DOHH2 (cell line): Measurements from ENCODE around the gene APBA2.

Experiments
- EZH2phosphoT487 ChIP-seq: fragments of 200-600 bp; sonication (generic); IDR thresholded peaks from 2 replicates; pipeline ENCODE4 v1.6.1; 2017; ENCODE audit warnings: borderline replicate concordance, mild to moderate bottlenecking, antibody characterized with exemption, low read length, moderate library complexity, mixed read lengths
- TF ChIP-seq, protein P1 (sequence below): fragments of 200-600 bp; sonication (generic); IDR thresholded peaks from one replicate; pipeline ENCODE4 v1.5.1; 2014; ENCODE audit warnings: antibody characterized with exemption, mild to moderate bottlenecking, low read depth, low read length; ENCODE audit not compliant: poor library complexity, severe bottlenecking

DNA sequence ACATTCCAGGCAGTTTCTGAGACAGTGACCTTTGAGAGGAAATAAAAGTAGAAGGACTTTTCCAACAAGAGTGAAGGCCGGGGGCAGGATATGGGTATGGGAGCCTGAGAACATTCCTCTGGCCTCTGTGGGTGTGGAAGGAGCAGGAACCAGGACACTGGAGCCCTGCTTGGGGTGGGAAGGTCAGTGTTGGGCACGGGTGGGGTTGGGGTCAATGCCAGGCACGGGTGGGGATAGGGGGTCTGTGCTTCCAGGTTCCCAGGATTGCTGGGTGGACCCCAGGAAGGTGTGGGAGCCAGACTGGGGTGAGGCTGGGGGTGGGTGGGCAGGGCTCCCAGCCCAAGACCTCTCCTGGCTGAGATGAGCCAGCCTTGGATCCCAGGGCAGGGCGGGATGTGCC, 220.3 kb downstream of the APBA2 start:
- TF ChIP-seq, protein P1, sequence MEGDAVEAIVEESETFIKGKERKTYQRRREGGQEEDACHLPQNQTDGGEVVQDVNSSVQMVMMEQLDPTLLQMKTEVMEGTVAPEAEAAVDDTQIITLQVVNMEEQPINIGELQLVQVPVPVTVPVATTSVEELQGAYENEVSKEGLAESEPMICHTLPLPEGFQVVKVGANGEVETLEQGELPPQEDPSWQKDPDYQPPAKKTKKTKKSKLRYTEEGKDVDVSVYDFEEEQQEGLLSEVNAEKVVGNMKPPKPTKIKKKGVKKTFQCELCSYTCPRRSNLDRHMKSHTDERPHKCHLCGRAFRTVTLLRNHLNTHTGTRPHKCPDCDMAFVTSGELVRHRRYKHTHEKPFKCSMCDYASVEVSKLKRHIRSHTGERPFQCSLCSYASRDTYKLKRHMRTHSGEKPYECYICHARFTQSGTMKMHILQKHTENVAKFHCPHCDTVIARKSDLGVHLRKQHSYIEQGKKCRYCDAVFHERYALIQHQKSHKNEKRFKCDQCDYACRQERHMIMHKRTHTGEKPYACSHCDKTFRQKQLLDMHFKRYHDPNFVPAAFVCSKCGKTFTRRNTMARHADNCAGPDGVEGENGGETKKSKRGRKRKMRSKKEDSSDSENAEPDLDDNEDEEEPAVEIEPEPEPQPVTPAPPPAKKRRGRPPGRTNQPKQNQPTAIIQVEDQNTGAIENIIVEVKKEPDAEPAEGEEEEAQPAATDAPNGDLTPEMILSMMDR, result no peak
- no peak for TF ChIP-seq EZH2phosphoT487
